ENCODE results near the gene HMBS. TPM values are rescaled to one million over a fixed set of nuclear protein-coding genes. Genes with fewer than 3 reads are reported as not detected.
"Not testable (repeated sequence)": the region's sequence is repeated elsewhere in the genome, so short reads cannot be mapped to it uniquely, and the experiment has no call there.

Gene HMBS
- total RNA-seq, 1 donor from 2014 or later: 14.7 TPM

- no peak for DNase-seq (ENCODE audit: low spot score)
- intact Hi-C loops (cut with DNase I): no loop called here
Observed at GRCh38 chr11:119113716-119114115, 29.0 kb downstream of the HMBS start.

GRCh38 chr11:119114351-119114750 is 29.7 kb downstream of the HMBS start:
- no peak for DNase-seq (ENCODE audit: low spot score)
- intact Hi-C loops (cut with DNase I): no loop called here

- no peak for DNase-seq (ENCODE audit: low spot score)
- intact Hi-C loops (cut with DNase I): no loop called here
Observed at GRCh38 chr11:119115484-119116234, 31.0 kb downstream of the HMBS start.

GRCh38 chr11:119116235-119116594 is 31.5 kb downstream of the HMBS start:
- DNase-seq (ENCODE audit: low spot score): no peak
- intact Hi-C loops (cut with DNase I): no loop called here

- intact Hi-C loops (cut with DNase I): no loop called here
- no peak for DNase-seq (ENCODE audit: low spot score)
Observed at GRCh38 chr11:119116601-119117000, 31.9 kb downstream of the HMBS start.

GRCh38 chr11:119117004-119117706 is 32.5 kb downstream of the HMBS start:
- no peak for DNase-seq (ENCODE audit: low spot score)
- intact Hi-C loops (cut with DNase I): no loop called here

GRCh38 chr11:119118227-119118626 is 33.5 kb downstream of the HMBS start:
- DNase-seq (ENCODE audit: low spot score): no peak
- intact Hi-C loops (cut with DNase I): no loop called here

- intact Hi-C loops (cut with DNase I): no loop called here
- no peak for DNase-seq (ENCODE audit: low spot score)
Observed at GRCh38 chr11:119118946-119119345, 34.3 kb downstream of the HMBS start.

GRCh38 chr11:119120639-119121007 is 35.9 kb downstream of the HMBS start:
- no peak for DNase-seq (ENCODE audit: low spot score)
- intact Hi-C loops (cut with DNase I): loop anchor here (2.0 kb wide), 1 partner anchor 18 kb away; no protein-coding TSS in a partner anchor

- peak; percentile 100 for DNase-seq (ENCODE audit: low spot score)
- intact Hi-C loops (cut with DNase I): loop anchor here (2.0 kb wide), 1 partner anchor 18 kb away; no protein-coding TSS in a partner anchor
Observed at GRCh38 chr11:119121008-119121810, 36.5 kb downstream of the HMBS start, which contains the start of gene HINFP. Gene HINFP, plus strand, starts transcription at chr11:119121580. Its CDS starts 5,365 bp downstream, at chr11:119126945.

GRCh38 chr11:119121811-119122124 is 37.1 kb downstream of the HMBS start:
- intact Hi-C loops (cut with DNase I): loop anchor here (2.0 kb wide), 1 partner anchor 19 kb away; no protein-coding TSS in a partner anchor
- no peak for DNase-seq (ENCODE audit: low spot score)

- intact Hi-C loops (cut with DNase I): no loop called here
- DNase-seq (ENCODE audit: low spot score): no peak
Observed at GRCh38 chr11:119125821-119126220, 41.1 kb downstream of the HMBS start.

GRCh38 chr11:119126675-119127268 is 42.1 kb downstream of the HMBS start:
- no peak for DNase-seq (ENCODE audit: low spot score)
- intact Hi-C loops (cut with DNase I): no loop called here

GRCh38 chr11:119130662-119131061 is 46.0 kb downstream of the HMBS start:
- DNase-seq (ENCODE audit: low spot score): no peak
- intact Hi-C loops (cut with DNase I): no loop called here

- no peak for DNase-seq (ENCODE audit: low spot score)
- intact Hi-C loops (cut with DNase I): no loop called here
Observed at GRCh38 chr11:119134389-119134978, 49.8 kb downstream of the HMBS start.

- intact Hi-C loops (cut with DNase I); DNase-seq (ENCODE audit: low spot score): not testable (repeated sequence)
Observed at GRCh38 chr11:119139276-119139675, 54.6 kb downstream of the HMBS start.

Measured in cardiac septum (tissue), 1 donor.